Measurements from ENCODE around the gene EP400.
"Not testable (repeated sequence)": the region's sequence is repeated elsewhere in the genome, so short reads cannot be mapped to it uniquely, and the experiment has no call there.

EP400 gene

GRCh38 chr12:132049442-132049841, 99.7 kb downstream of the EP400 start:
- DNase-seq = no peak

DNA sequence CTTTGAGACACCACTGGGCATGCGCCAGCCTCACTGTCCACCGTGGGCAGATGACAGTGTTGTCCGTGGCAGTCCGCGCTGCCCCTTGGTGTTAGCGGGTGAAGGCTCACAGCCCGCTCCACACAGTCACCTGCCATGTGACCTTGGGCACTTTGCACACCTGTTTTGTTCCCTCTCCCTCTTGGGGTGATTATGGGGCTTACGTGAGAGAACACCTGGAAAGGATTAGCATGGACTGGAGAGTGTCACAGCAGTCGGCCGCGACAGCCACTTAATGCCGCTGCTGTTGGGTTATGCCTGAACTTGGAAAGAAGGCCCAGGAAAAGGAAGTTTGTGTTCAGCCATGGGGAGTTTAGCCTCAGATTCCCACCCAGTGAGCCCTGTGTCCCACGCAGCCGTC, 100.1 kb downstream of the EP400 start:
- DNase-seq = no peak

DNA sequence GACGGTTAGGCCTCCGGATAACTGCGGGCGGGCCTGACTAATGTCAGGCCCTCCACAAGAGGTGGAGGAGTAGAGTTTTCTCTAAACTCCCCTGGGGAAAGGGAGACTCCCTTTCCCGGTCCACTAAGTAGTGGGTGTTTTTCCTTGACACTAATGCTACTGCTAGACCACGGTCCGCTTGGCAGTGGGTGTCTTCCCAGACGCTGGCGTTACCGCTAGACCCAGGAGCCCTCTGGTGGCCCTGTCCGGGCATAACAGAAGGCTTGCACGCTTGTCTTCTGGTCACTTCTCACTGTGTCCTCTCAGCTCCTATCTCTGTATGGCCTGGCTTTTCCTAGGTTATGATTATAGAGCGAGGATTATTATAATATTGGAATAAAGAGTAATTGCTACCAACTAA, 102.0 kb downstream of the EP400 start:
- DNase-seq = not testable (repeated sequence)

- no peak for DNase-seq
These were observed 102.6 kb downstream of the EP400 start for GRCh38 chr12:132052196-132052932.

DNA sequence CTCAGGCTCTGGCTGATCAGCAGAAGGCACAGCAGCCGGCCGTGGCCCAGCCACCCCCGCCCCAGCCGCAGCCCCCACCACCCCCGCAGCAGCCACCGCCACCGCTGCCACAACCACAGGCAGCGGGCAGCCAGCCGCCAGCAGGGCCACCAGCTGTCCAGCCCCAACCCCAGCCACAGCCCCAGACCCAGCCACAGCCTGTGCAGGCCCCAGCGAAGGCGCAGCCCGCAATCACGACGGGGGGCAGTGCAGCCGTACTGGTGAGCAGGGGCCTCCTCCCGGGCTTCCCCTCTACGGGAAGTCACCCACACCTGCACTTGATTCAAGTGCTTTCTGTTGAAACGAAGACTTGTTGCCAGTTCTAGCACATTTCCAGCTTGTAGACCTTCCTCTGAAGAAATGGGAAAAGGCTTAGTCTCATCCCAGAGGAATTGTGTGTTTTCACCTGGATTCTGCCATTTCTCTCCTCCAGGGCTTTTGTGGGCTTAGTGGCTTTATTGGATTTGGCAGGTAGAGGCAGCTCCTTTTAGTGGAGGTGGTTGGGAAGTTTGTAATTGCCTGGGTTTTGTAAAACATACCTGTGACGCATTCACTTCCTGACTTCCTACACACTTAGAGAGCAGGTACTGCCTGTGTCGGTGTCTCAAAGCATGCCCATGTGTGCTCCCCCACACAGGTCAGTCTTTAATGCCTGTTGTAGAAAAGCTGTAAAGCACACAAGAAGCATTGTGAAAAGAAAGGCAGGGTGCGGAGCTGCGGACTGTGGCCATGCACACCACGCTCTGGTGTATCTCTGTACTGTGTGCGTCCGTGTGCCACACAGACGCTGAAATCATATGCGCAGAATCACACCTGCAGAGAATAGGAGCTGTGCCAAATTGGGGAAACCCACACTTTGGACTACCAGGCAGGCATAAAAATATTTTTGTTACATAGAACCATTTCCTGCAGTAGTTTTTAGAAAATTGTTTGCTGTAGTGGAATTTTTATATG, 103.9 kb downstream of the EP400 start:
- no peak for DNase-seq

DNA sequence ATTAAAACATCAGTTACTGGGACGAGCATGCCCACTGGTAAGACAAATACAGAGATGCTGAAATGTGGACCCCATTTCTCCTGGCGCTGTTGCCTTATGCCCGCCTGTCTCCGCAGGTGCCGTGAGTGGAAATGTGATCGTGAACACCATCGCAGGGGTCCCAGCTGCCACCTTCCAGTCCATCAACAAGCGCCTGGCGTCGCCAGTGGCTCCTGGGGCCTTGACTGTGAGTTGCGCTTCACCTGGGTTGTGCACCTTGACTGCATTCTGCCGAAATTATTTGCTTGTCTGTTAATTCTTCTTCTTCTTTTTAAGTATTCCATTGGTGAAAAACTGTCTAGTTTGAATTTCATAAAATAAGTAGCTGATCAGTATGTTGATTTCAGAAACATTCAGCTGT, 105.2 kb downstream of the EP400 start:
- no peak for DNase-seq

- DNase-seq = no peak
These were observed 105.9 kb downstream of the EP400 start for GRCh38 chr12:132055535-132056096.

DNA sequence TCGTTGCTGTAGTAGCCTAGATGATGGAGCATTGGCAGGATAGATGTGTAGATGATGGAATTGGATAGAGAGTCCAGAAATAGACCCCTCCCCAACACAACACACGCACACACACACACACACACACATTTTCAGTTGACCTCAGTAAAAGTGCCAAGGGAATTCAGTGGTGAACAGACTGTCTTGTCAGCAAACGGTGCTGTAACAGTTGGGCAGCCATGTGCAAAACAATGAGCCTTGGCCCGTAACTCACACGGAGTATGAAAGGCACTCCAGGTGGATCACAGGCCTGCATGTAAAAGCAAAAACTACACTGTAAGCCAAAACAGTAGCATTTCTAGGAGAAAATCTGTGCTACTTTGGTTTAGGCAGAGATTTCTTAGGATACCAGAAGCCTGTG, 106.6 kb downstream of the EP400 start:
- no peak for DNase-seq

- no peak for DNase-seq
These were observed 107.2 kb downstream of the EP400 start for GRCh38 chr12:132056951-132057350.

DNA sequence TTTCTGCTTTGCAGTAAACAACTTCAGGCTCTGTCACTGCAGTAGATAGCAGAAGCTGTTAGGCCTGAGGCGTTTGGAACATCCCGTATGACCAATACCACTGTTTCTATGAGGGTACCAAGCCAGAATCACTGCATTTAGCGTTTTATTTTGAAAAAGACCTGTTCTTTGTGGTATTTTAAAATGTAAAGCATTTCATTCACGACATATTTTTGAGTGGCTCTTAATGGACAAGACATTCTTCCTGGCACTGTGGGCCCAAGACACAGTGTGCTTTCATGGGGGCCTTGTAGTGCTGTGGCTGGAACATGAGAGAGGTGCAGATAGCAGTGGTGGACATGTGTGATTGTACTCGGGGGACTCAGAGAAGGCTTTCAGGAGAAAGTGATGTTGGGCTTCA, 107.9 kb downstream of the EP400 start:
- DNase-seq = no peak

GRCh38 chr12:132061197-132061596, 111.5 kb downstream of the EP400 start:
- DNase-seq = no peak

DNA sequence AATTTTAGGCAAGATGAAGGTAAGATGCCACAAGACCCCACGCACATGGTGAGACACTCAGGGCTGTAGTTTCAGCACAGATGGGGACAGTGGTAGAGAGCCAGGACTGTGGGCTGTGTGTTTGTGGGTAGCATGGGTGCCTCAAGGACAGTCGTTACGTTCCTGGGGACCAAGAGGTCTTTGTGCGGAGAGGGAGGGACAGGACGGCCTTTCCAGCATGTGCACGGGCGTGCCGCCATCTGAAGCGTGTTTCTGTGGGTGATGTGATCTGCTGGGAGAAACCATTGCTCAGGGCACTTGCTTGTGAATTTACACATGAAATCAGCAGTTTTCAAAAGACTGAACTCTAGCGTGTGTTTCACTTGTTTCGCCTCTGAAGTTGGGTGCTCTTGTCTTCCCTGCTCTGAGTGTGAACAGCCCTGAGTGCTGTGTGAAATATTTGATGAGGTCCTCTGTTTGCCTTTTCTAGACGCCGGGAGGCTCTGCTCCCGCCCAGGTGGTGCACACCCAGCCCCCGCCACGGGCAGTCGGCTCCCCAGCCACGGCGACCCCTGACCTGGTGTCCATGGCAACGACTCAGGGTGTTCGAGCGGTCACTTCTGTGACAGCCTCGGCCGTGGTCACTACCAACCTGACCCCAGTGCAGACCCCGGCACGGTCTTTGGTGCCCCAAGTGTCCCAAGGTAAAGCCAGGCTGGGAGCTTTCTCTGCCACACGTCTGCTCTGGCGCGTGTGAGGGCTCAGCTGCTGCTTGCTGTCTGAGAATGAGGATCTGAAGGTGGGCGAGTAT, 112.1 kb downstream of the EP400 start:
- no peak for DNase-seq

DNA sequence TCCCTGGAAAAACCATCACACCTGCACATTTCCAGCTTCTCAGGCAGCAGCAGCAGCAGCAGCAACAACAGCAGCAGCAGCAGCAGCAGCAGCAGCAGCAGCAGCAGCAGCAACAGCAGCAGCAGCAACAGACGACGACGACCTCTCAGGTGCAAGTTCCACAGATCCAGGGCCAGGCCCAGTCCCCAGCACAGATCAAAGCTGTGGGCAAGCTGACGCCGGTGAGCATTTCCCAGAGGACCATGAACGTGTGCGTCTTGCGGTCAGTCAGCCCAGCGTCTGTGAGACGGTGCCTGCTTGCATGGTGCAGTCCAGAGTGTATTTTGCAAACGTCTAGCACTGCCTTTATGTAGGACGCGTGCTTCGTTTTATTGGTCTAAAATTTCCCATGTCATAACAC, 112.7 kb downstream of the EP400 start:
- no peak for DNase-seq

- DNase-seq = no peak
These were observed 113.7 kb downstream of the EP400 start for GRCh38 chr12:132063491-132063890.

GRCh38 chr12:132064631-132065030, 114.9 kb downstream of the EP400 start:
- no peak for DNase-seq

GRCh38 chr12:132065203-132065602, 115.5 kb downstream of the EP400 start:
- no peak for DNase-seq

DNA sequence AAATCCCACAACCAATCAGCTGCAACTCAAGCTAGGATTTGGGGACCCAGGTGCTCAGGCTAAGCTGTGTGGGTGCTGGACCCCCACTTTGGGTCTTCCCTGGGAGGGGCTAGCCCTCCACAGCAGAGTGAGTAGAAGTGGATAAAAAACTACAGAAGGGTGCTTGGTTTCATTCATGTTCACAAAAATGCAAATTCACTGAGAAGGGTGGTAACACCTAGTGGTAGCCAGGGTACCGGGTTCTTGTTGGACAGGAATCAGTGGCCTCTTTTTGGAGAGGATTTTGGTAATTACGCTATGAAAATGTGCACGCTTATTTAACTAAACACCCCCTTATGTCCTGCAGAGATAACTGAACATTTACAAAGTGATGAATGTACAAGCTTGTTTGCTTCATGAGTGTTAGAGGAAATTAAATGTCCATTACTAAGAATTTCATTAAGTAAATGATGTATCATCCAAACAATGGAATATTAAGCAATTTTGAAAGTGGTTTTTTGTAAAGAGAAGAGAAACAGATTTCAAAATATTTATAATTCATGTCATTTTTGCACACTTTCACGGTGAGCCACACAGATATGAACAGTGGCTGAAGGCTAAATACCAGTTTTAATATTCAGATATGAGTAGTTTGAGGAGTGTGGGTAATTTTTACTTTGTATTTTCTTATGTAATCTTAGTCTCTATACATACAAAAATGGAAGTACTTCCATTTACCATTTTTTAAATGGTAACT, 116.0 kb downstream of the EP400 start:
- DNase-seq = no peak

DNA sequence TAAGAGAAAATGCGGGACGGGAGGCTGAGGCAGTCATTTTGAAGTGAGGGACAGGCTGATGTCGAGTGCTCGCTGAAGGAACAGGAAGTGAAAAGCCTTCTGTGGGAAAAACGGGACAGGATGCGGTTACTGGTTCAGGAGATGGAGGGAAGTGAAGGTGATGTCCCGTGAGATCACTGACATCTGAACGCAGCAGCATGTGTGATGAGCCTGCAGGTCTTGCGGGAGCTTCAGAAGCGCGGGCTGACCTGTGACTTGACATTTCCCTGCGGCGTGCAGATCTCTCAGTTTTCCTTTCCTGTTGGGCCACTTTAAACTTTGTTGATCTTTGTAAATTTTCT, 116.6 kb downstream of the EP400 start:
- no peak for DNase-seq

DNA sequence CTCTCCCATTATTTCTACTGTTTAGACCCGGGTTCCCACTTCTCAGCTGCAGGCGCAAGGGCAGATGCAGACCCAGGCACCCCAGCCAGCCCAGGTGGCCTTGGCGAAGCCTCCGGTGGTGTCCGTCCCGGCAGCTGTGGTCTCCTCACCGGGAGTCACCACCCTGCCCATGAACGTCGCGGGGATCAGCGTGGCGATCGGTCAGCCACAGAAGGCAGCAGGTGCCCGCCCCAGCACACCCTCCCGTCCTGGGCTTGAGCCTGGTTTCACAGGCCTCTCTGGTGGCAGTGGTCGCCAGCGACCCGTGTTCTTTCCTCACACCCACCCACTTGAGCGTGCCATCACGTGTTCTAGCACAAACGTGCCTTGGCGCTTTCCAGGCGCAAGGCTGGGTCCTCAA, 117.0 kb downstream of the EP400 start:
- DNase-seq = no peak

- no peak for DNase-seq
These were observed 117.4 kb downstream of the EP400 start for GRCh38 chr12:132067182-132067581.

- no peak for DNase-seq
These were observed 118.5 kb downstream of the EP400 start for GRCh38 chr12:132068250-132068649.

GRCh38 chr12:132069336-132069985, 119.7 kb downstream of the EP400 start:
- DNase-seq = no peak

Measured in effector CD4-positive, alpha-beta T cell (primary cell).